SK-N-SH (cell line): ENCODE results near the gene SLC38A8.

Source experiments
- CTCF ChIP-seq: fragments of 200-600 bp; sonication (generic); IDR thresholded peaks from 2 replicates; pipeline ENCODE4 v1.6.1; 2017; ENCODE audit warnings: antibody characterized with exemption, mild to moderate bottlenecking, moderate library complexity
- JUND ChIP-seq: IDR thresholded peaks from 2 replicates; pipeline ENCODE4 v1.4.0; 2012
- POLR2AphosphoS5 ChIP-seq: IDR thresholded peaks from 2 replicates; pipeline ENCODE4 v1.6.1; 2012; ENCODE audit warnings: low read depth, low read length
- REST ChIP-seq: IDR thresholded peaks from 2 replicates; pipeline ENCODE4 v1.6.1; 2012; ENCODE audit warnings: mild to moderate bottlenecking, low read depth, low read length, moderate library complexity

GRCh38 chr16:84036131-84036530, 6.5 kb downstream of the SLC38A8 start:
- no peak for TF ChIP-seq CTCF
- TF ChIP-seq POLR2AphosphoS5: no peak
- no peak for TF ChIP-seq REST
- TF ChIP-seq JUND: no peak
